Measurements from ENCODE around the gene SLC22A23.

The SLC22A23 gene

DNA sequence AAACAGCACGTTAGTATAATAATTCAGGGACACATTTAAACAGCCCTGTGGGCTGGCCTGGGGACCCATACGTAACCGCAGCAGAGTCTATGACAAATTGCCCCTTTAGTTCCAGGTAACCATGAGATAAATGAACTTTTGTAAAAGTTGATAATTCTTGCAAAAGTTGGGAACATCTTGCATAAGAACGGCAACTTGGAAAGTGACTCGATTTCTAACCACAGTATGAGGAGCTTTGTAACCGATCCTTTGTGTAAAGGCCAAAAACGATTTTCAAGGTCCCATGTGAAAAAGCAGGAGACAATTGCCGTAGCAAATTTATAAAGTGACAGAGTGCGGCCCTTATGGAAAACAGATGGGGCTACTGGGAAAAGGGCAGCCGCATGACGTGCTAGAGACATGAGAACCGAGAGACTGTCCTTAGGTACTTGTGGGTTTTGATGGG lies 116.5 kb downstream of the SLC22A23 start:
- TF ChIP-seq, protein P1, sequence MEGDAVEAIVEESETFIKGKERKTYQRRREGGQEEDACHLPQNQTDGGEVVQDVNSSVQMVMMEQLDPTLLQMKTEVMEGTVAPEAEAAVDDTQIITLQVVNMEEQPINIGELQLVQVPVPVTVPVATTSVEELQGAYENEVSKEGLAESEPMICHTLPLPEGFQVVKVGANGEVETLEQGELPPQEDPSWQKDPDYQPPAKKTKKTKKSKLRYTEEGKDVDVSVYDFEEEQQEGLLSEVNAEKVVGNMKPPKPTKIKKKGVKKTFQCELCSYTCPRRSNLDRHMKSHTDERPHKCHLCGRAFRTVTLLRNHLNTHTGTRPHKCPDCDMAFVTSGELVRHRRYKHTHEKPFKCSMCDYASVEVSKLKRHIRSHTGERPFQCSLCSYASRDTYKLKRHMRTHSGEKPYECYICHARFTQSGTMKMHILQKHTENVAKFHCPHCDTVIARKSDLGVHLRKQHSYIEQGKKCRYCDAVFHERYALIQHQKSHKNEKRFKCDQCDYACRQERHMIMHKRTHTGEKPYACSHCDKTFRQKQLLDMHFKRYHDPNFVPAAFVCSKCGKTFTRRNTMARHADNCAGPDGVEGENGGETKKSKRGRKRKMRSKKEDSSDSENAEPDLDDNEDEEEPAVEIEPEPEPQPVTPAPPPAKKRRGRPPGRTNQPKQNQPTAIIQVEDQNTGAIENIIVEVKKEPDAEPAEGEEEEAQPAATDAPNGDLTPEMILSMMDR (IDR thresholded peaks at IDR 0.05; ENCODE audit: insufficient read depth, missing control alignments), result no peak
- DNase-seq (ENCODE audit: insufficient read length, low spot score) (no peak), FAIRE-seq (no peak)

DNA sequence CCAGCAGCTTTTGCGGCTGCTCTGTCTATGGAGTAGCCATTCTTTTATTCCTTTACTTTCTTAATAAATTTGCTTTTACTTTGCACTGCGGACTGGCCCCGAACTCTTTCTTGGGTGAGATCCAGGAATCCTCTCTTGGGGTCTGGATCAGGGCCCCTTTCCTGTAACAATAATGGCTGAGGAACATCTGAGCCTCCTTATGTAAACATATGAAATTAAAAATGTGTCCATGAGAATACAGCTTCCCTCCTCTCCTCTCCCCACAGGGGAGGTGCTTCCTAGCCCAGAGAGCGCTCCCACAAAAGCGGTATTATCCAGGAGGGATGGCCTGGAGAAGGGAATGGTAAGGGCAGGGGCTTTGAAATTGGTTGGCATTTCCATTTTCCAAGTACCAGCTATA lies 117.0 kb downstream of the SLC22A23 start:
- no peak for DNase-seq (ENCODE audit: insufficient read length, low spot score)
- TF ChIP-seq, protein P1 (IDR thresholded peaks at IDR 0.05; ENCODE audit: insufficient read depth, missing control alignments), result no peak
- no peak for FAIRE-seq

DNA sequence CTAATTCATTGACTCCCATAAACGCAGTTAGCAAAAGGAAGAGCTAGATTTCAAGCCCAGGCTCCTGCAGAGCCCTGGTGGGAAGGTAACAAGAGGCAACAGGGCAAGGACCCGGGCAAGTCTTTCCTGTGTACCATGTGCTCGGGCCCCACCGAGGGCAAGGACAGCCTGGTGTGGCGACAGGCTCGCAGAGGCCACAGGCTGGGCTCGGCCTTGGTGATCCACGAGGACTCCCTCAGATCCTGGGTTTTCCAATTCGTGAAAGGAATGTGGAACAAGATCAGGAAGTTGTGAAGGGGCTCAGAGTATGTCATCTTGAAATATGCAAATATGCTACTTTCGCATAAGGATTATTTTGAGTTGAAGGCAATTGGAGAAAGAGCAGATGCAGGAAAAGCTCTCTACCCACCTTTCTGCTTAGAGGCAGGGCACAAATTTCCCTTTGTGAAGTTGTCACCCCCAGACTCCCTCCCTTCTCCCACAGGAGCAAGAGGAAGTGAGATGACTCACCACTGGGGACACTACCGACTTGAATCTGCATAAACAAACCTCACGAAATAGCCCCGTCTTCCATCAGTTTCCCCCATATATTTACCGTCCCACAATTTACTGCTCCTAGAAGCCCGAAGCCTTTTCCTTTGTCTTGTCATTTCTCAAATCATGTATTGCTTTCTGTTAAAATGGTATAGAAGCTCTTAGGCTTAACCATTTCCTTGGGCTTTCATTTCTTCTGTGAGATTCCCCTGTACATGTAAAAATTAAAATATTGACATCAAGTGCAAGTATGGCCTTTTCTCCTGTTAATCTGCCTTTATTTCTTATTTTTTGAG lies 119.1 kb downstream of the SLC22A23 start:
- DNase-seq (ENCODE audit: insufficient read length, low spot score) (no peak), FAIRE-seq (no peak)
- TF ChIP-seq, protein P1 (IDR thresholded peaks at IDR 0.05; ENCODE audit: insufficient read depth, missing control alignments), result no peak

DNA sequence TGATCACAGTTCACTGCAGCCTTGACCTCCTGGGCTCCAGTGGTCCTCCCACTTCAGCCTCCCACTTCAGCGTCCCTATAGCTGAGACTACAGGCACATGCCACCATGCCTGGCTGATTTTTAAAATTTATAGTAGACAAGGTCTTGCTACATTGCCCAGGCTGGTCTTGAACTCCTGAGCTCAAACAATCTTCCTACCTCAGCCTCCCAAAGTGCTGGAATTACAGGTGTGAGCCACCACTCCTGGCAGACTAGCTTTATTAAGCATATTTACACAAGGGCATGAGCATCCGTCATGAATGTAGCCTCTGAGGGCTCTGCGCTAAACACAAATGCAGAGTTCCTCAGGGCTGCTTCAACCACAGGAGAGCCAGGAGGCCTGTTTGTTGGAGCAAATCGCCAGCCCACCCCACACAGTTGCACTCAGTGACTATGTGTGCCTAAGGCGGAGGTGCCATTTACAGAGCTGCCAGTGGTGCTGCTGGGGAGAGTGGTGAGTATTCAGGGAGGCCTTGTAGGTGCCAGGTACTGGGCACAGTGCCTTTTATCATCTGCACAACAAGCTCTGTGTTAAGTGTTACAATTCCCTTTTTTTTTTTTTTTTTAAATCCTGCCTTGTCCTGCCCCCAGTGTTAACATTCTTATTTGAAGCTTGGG lies 119.9 kb downstream of the SLC22A23 start:
- DNase-seq (ENCODE audit: insufficient read length, low spot score) (no peak), FAIRE-seq (no peak)
- TF ChIP-seq, protein P1 (IDR thresholded peaks at IDR 0.05; ENCODE audit: insufficient read depth, missing control alignments), result no peak

DNA sequence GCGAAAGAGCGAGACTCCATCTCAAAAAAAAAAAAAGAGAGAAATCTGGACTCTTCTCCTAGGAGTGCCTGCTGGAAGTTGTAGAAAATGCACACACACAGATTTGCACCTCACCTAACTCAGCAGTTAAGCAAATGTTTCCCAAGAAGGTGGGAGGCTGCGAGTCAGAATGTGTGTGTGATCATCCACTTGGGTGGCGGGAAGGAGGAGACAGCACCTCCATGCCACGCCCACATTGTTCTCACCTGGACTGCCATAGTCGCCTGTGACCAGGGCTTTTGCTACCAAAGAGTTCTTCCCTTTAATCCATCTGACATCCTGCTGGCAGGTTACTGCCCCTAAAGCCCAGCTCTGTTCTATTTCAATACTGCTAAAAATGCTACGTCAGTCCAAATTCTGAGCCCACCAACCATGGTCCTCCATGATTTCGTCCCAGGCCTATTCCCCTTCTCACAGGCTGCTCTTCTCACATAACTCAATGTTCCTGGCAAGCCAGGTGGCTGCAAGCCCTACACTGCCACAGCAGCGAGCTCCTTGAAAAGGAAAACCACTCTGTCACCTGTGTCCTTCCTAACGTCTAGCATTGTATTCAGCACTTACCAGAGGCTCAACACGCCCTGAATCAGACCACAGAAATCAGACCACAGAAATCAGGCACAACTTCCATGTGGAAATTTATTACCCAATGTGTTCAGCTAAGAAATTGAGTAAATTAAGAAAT lies 120.6 kb downstream of the SLC22A23 start:
- TF ChIP-seq, protein P1 (IDR thresholded peaks at IDR 0.05; ENCODE audit: insufficient read depth, missing control alignments), result no peak
- FAIRE-seq, result no peak
- no peak for DNase-seq (ENCODE audit: insufficient read length, low spot score)

DNA sequence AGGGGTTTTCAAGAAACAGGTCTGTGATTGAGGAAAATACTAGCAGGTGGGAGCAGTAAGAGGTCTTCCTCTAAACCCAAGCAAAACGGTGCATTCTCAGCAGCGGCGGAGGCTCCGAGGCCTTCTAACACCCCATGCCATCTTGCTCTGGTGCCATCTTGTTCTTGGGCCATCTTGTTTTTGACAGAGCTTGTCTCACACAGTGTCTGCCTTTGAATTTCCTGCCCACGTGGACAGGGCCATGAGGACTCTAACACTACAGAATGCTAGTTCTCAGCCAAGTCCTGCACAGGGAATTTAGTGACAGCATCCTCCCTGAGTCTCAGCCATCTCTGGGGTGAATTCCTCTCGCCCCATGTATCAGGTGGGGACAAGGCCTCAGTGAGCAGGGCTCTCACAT lies 121.7 kb downstream of the SLC22A23 start:
- FAIRE-seq (no peak), DNase-seq (ENCODE audit: insufficient read length, low spot score) (no peak)
- TF ChIP-seq, protein P1 (IDR thresholded peaks at IDR 0.05; ENCODE audit: insufficient read depth, missing control alignments), result no peak

All from D721Med (cell line).